Measurements from ENCODE around the gene CCDC87.
A peak's percentile ranks its signal among the peaks of the same experiment; 100 is the strongest.

Gene CCDC87

DNA sequence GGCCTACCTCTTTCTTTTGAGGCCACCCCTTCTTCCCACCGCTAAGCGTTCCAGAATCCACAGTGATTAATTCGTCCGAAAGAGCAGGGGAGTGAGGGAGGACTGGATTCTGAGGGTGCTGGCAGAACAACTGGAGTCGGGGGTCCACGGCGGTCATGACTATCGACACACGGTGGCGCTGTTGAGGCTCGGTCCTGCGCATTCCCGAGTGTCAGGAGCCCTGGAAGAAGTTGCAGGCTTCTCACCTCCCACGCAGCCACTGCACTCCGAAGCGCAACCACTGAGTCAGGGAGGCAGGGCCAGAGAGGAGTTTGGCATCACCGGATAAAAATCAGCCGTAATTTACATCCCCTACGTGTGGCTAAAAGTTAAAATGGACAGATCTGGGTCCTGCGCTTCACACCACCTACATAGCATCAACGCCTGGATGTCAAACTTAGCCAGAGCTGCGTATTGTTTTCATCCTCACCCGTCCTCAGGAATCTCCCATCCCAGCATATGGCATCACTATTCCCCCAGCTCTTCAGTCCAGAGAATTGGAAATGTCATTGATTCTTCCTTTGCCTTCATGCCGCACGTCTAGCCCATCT is 13.8 kb downstream of the CCDC87 start:
- H3K36me3 ChIP-seq (replicated peaks; ENCODE audit: low read depth, low read length), result no peaks in the 10 kb centered on the region
- no peaks in the 10 kb centered on the region for H3K4me1 ChIP-seq (ENCODE audit: low read length)
- H3K79me2 ChIP-seq (ENCODE audit: low read length), result no peaks in the 10 kb centered on the region
- H3K4me2 ChIP-seq (ENCODE audit: low read length), result 0 out of 2 replicates have a peak overlapping the region, but pooled peaks have one; percentile 3
- H3K9me3 ChIP-seq (ENCODE audit: insufficient read depth, low read length), result peaks cover 5% of the 10 kb centered on the region; the same call in 1 of the 2 replicates
- H3K9ac ChIP-seq (ENCODE audit: low read length), result no peak overlapping the region
- no peak overlapping the region for H2AFZ ChIP-seq (ENCODE audit: low read depth, low read length)
- H3K4me3 ChIP-seq (ENCODE audit: low read length), result no peak overlapping the region
- H4K20me1 ChIP-seq (ENCODE audit: insufficient read depth, low read length), result no peaks in the 10 kb centered on the region
- TF ChIP-seq, protein P1, sequence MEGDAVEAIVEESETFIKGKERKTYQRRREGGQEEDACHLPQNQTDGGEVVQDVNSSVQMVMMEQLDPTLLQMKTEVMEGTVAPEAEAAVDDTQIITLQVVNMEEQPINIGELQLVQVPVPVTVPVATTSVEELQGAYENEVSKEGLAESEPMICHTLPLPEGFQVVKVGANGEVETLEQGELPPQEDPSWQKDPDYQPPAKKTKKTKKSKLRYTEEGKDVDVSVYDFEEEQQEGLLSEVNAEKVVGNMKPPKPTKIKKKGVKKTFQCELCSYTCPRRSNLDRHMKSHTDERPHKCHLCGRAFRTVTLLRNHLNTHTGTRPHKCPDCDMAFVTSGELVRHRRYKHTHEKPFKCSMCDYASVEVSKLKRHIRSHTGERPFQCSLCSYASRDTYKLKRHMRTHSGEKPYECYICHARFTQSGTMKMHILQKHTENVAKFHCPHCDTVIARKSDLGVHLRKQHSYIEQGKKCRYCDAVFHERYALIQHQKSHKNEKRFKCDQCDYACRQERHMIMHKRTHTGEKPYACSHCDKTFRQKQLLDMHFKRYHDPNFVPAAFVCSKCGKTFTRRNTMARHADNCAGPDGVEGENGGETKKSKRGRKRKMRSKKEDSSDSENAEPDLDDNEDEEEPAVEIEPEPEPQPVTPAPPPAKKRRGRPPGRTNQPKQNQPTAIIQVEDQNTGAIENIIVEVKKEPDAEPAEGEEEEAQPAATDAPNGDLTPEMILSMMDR (IDR thresholded peaks at IDR 0.05; ENCODE audit: low read depth, low read length), result peak; percentile 85
- no peak for TF ChIP-seq EZH2phosphoT487 (IDR thresholded peaks at IDR 0.05; ENCODE audit: low read depth)
- no peak overlapping the region for H3K27ac ChIP-seq (ENCODE audit: low read length)
- H3K27me3 ChIP-seq (ENCODE audit: low read depth, low read length), result no peaks in the 10 kb centered on the region

DNA sequence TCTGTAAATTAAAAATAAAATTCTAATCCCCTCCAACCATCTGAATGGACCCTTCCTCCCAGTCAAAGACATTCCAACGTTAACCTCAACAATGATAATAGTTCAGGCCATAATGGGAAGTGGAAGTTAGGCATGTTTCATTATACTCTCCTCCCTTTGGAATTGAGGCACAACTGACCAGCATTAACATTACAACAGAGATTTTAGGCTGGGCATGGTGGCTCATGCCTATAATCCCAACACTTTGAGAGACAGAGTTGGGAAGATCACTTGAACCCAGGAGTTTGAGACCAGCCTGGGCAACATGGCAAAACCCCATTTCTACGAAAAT is 22.0 kb downstream of the CCDC87 start:
- no peaks in the 10 kb centered on the region for H3K9me3 ChIP-seq (ENCODE audit: insufficient read depth, low read length)
- H3K4me2 ChIP-seq (ENCODE audit: low read length), result no peak overlapping the region
- no peaks in the 10 kb centered on the region for H3K36me3 ChIP-seq (replicated peaks; ENCODE audit: low read depth, low read length)
- no peak overlapping the region for H3K4me3 ChIP-seq (ENCODE audit: low read length)
- H3K79me2 ChIP-seq (ENCODE audit: low read length), result no peaks in the 10 kb centered on the region
- no peak for TF ChIP-seq EZH2phosphoT487 (IDR thresholded peaks at IDR 0.05; ENCODE audit: low read depth)
- TF ChIP-seq, protein P1 (IDR thresholded peaks at IDR 0.05; ENCODE audit: low read depth, low read length), result no peak
- H3K27ac ChIP-seq (ENCODE audit: low read length), result no peak overlapping the region
- no peak overlapping the region for H3K9ac ChIP-seq (ENCODE audit: low read length)
- H3K27me3 ChIP-seq (ENCODE audit: low read depth, low read length), result 0 out of 2 replicates have a peak, but pooled peaks cover 5% of the 10 kb centered on the region
- H4K20me1 ChIP-seq (ENCODE audit: insufficient read depth, low read length), result no peaks in the 10 kb centered on the region
- no peaks in the 10 kb centered on the region for H3K4me1 ChIP-seq (ENCODE audit: low read length)
- no peak overlapping the region for H2AFZ ChIP-seq (ENCODE audit: low read depth, low read length)

DNA sequence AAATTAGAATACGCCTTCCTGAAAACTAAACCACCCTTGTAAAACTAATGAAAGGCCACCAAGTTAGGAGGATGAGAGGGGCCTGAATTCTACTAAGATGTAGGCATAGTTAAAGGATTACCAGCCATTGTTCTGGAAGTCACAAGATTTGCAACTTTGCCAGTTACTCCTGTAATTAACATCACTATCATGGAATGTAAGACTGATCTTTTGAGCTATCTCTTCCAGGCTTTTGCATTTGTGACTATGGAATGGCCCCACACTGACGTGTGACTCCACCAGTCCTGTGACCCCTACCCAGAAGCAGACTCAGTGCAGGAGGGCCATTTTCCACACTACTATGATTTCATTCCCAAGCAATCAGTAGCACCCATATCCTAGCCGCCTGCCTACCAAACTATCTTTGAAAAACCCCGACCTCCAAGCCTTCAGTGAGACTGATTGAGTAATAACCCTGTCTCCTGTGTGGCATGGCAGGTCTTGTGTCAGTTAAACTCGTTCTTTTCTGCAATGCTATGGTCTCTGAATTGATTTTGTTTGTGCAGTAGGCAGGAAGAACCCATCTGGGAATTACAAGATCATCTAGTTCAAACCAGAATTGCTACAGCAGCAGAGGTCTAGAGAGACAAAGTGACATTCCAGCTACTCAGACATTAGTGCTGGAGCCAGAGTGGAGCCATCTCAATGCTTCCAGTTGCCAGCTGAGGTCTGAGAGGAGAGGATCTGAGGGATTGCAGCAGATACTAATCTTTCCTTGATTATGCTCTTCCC is 22.6 kb downstream of the CCDC87 start:
- Histone ChIP-seq H3K4me2 (ENCODE audit: low read length) (no peak overlapping the region), H3K4me1 (ENCODE audit: low read length) (no peaks in the 10 kb centered on the region), H3K36me3 (replicated peaks; ENCODE audit: low read depth, low read length) (no peaks in the 10 kb centered on the region), H2AFZ (ENCODE audit: low read depth, low read length) (no peak overlapping the region; the same call in 1 of the 2 replicates), H3K27ac (ENCODE audit: low read length) (no peak overlapping the region), H3K4me3 (ENCODE audit: low read length) (no peak overlapping the region), H3K79me2 (ENCODE audit: low read length) (no peaks in the 10 kb centered on the region), H3K27me3 (ENCODE audit: low read depth, low read length) (0 out of 2 replicates have a peak, but pooled peaks cover 5% of the 10 kb centered on the region), H3K9me3 (ENCODE audit: insufficient read depth, low read length) (no peaks in the 10 kb centered on the region), H4K20me1 (ENCODE audit: insufficient read depth, low read length) (no peaks in the 10 kb centered on the region), H3K9ac (ENCODE audit: low read length) (no peak overlapping the region)
- TF ChIP-seq, protein P1 (IDR thresholded peaks at IDR 0.05; ENCODE audit: low read depth, low read length), result no peak
- no peak for TF ChIP-seq EZH2phosphoT487 (IDR thresholded peaks at IDR 0.05; ENCODE audit: low read depth)

DNA sequence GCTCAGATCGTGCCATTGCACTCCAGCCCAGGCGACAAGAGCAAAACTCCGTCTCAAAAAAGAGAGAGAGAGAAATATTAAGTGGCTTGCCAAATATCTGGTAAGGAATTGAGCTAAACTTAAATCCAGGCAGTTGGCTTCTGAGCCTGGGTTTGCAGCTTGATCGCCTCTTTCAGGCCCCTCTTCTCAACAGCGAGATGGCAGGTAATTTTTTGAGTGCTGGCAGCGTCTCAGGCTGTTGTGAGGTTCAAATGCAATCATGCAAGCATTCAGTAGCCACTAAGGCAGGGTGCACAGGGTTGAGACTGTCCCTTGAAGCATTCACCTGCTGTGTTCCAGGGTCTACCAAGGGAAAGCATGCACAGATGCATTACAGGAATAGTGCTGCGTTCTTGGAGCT is 23.8 kb downstream of the CCDC87 start:
- H3K4me3 ChIP-seq (ENCODE audit: low read length), result no peak overlapping the region
- H3K27me3 ChIP-seq (ENCODE audit: low read depth, low read length), result 0 out of 2 replicates have a peak, but pooled peaks cover 5% of the 10 kb centered on the region
- H3K9me3 ChIP-seq (ENCODE audit: insufficient read depth, low read length), result no peaks in the 10 kb centered on the region
- H3K27ac ChIP-seq (ENCODE audit: low read length), result no peak overlapping the region
- no peaks in the 10 kb centered on the region for H4K20me1 ChIP-seq (ENCODE audit: insufficient read depth, low read length)
- H3K9ac ChIP-seq (ENCODE audit: low read length), result no peak overlapping the region
- H2AFZ ChIP-seq (ENCODE audit: low read depth, low read length), result no peak overlapping the region
- no peaks in the 10 kb centered on the region for H3K4me1 ChIP-seq (ENCODE audit: low read length)
- no peak overlapping the region for H3K4me2 ChIP-seq (ENCODE audit: low read length)
- TF ChIP-seq, protein P1 (IDR thresholded peaks at IDR 0.05; ENCODE audit: low read depth, low read length), result no peak
- no peak for TF ChIP-seq EZH2phosphoT487 (IDR thresholded peaks at IDR 0.05; ENCODE audit: low read depth)
- no peaks in the 10 kb centered on the region for H3K36me3 ChIP-seq (replicated peaks; ENCODE audit: low read depth, low read length)
- H3K79me2 ChIP-seq (ENCODE audit: low read length), result no peaks in the 10 kb centered on the region

Data from OCI-LY3 (cell line).